HEK293 (cell line): ENCODE measurements around the gene GDPD5.

Source experiments
- CTCF ChIA-PET: fragments of 350-600 bp; formaldehyde crosslinking; extraction: SDS; loops from one replicate; lab custom pipeline; 2021; ENCODE audit warnings: antibody characterized with exemption; lab: Yijun Ruan, JAX
- POLR2A ChIA-PET: fragments of 300-600 bp; formaldehyde crosslinking; extraction: SDS; loops from one replicate; lab custom pipeline; 2020; ENCODE audit warnings: antibody characterized with exemption, inconsistent platforms; lab: Yijun Ruan, JAX
- H3K27ac ChIP-seq: fragments of 200-500 bp; sonication (Bioruptor generic); 2 replicates; pipeline ENCODE4 v1.5.1; 2014; ENCODE audit warnings: low read depth, low read length, control low read depth, inconsistent platforms; ENCODE audit errors: extremely low read depth
- H3K36me3 ChIP-seq, 2 experiments: fragments of 200-500 bp in 1 of 2; sonication (Bioruptor generic) in 1 of 2; 1 replicate in 1 of 2; 2 replicates in 1 of 2; pipeline ENCODE4 v1.5.1; 2014 to 2017; ENCODE audit warnings: inconsistent platforms in 2 of 2, low read length in 2 of 2; ENCODE audit not compliant: control insufficient read depth in 2 of 2, insufficient read depth in 1 of 2
- H3K4me1 ChIP-seq: fragments of 200-500 bp; sonication (Bioruptor generic); 2 replicates; pipeline ENCODE4 v1.5.1; 2014; ENCODE audit warnings: mild to moderate bottlenecking, low read length, inconsistent platforms; ENCODE audit not compliant: control insufficient read depth, insufficient read depth
- H3K4me3 ChIP-seq: 2 replicates; pipeline ENCODE4 v1.5.1; 2011; ENCODE audit warnings: low read depth, mild to moderate bottlenecking, control low read depth, low read length, moderate library complexity
- H3K9me3 ChIP-seq: fragments of 200-500 bp; sonication (Bioruptor generic); 2 replicates; pipeline ENCODE4 v1.5.1; 2014; ENCODE audit warnings: low read depth, low read length, inconsistent platforms; ENCODE audit not compliant: control insufficient read depth, insufficient read depth
- SALL2 ChIP-seq: fragments of 450-650 bp; formaldehyde crosslinking; IDR thresholded peaks from 2 replicates; pipeline ENCODE4 v1.5.0; 2017; ENCODE audit warnings: missing biosample characterization, mild to moderate bottlenecking, missing genetic modification characterization, borderline replicate concordance
- SP7 ChIP-seq: fragments of 450-650 bp; formaldehyde crosslinking; IDR thresholded peaks from 2 replicates; pipeline ENCODE4 v1.5.1; 2016; ENCODE audit warnings: missing biosample characterization, missing genetic modification characterization
- YY1 ChIP-seq: fragments of 450-650 bp; formaldehyde crosslinking; IDR thresholded peaks from 2 replicates; pipeline ENCODE4 v1.5.1; 2018; ENCODE audit warnings: missing biosample characterization, missing genetic modification characterization
- ZBTB17 ChIP-seq: fragments of 450-650 bp; formaldehyde crosslinking; IDR thresholded peaks from 2 replicates; pipeline ENCODE4 v1.5.1; 2016; ENCODE audit warnings: missing biosample characterization, missing genetic modification characterization
- ZBTB20 ChIP-seq: fragments of 450-650 bp; formaldehyde crosslinking; IDR thresholded peaks from 2 replicates; pipeline ENCODE4 v1.5.1; 2016; ENCODE audit warnings: missing biosample characterization, missing genetic modification characterization
- ZFP37 ChIP-seq: fragments of 450-650 bp; formaldehyde crosslinking; IDR thresholded peaks from 2 replicates; pipeline ENCODE4 v1.5.1; 2016; ENCODE audit warnings: missing biosample characterization, missing genetic modification characterization
- ZFP69B ChIP-seq: fragments of 450-650 bp; formaldehyde crosslinking; IDR thresholded peaks from 2 replicates; pipeline ENCODE4 v1.5.1; 2016; ENCODE audit warnings: missing biosample characterization, missing genetic modification characterization
- ZNF169 ChIP-seq: fragments of 450-650 bp; formaldehyde crosslinking; IDR thresholded peaks from 2 replicates; pipeline ENCODE4 v1.5.1; 2016; ENCODE audit warnings: missing biosample characterization, missing genetic modification characterization
- ZNF19 ChIP-seq: fragments of 450-650 bp; formaldehyde crosslinking; IDR thresholded peaks from 2 replicates; pipeline ENCODE4; 2016; ENCODE audit warnings: missing biosample characterization, missing genetic modification characterization, low read depth
- ZNF239 ChIP-seq: fragments of 450-650 bp; formaldehyde crosslinking; IDR thresholded peaks from 2 replicates; pipeline ENCODE4 v1.5.1; 2016; ENCODE audit warnings: missing biosample characterization, missing genetic modification characterization
- ZNF248 ChIP-seq: fragments of 450-650 bp; formaldehyde crosslinking; IDR thresholded peaks from 2 replicates; pipeline ENCODE4 v1.5.1; 2017; ENCODE audit warnings: missing biosample characterization, missing genetic modification characterization
- ZNF274 ChIP-seq, 2 experiments: fragments of 200-500 bp in 1 of 2; fragments of 450-650 bp in 1 of 2; sonication (Bioruptor generic) in 1 of 2; formaldehyde crosslinking in 1 of 2; IDR thresholded peaks; 2 replicates each; pipeline versions ENCODE4 v1.5.1 to v1.6.1; 2014 to 2016; ENCODE audit warnings: borderline replicate concordance in 1 of 2, inconsistent platforms in 1 of 2, low read length in 1 of 2, missing biosample characterization in 1 of 2, missing genetic modification characterization in 1 of 2
- ZNF302 ChIP-seq: fragments of 450-650 bp; formaldehyde crosslinking; IDR thresholded peaks from 2 replicates; pipeline ENCODE4 v1.5.1; 2016; ENCODE audit warnings: missing biosample characterization, missing genetic modification characterization, low read depth
- ZNF324 ChIP-seq: fragments of 450-650 bp; formaldehyde crosslinking; IDR thresholded peaks from 2 replicates; pipeline ENCODE4 v1.5.1; 2016; ENCODE audit warnings: missing biosample characterization, missing genetic modification characterization
- ZNF354C ChIP-seq: fragments of 450-650 bp; formaldehyde crosslinking; IDR thresholded peaks from 2 replicates; pipeline ENCODE4 v1.5.1; 2016; ENCODE audit warnings: missing biosample characterization, missing genetic modification characterization, low read depth, borderline replicate concordance
- ZNF404 ChIP-seq: fragments of 450-650 bp; formaldehyde crosslinking; IDR thresholded peaks from 2 replicates; pipeline ENCODE4 v1.5.1; 2017; ENCODE audit warnings: missing biosample characterization, missing genetic modification characterization
- ZNF529 ChIP-seq: fragments of 450-650 bp; formaldehyde crosslinking; IDR thresholded peaks from 2 replicates; pipeline ENCODE4 v1.5.1; 2017; ENCODE audit warnings: missing genetic modification characterization, missing biosample characterization; ENCODE audit not compliant: insufficient replicate concordance
- ZNF626 ChIP-seq: fragments of 450-650 bp; sonication (Bioruptor Pico); formaldehyde crosslinking; IDR thresholded peaks from 2 replicates; pipeline ENCODE4 v1.5.1; 2018; ENCODE audit warnings: missing biosample characterization, missing genetic modification characterization, inconsistent platforms
- ZNF629 ChIP-seq: fragments of 450-650 bp; formaldehyde crosslinking; IDR thresholded peaks from 2 replicates; pipeline ENCODE4 v1.5.1; 2017; ENCODE audit warnings: missing biosample characterization, missing genetic modification characterization
- ZNF777 ChIP-seq: fragments of 450-650 bp; formaldehyde crosslinking; IDR thresholded peaks from 2 replicates; pipeline ENCODE4 v1.5.1; 2017; ENCODE audit warnings: missing biosample characterization, missing genetic modification characterization, borderline replicate concordance
- TF ChIP-seq, protein P1 (sequence below): fragments of 450-650 bp; formaldehyde crosslinking; IDR thresholded peaks from 2 replicates; pipeline ENCODE4 v1.5.1; 2016; ENCODE audit warnings: missing biosample characterization, missing genetic modification characterization
- TF ChIP-seq, protein P2 (sequence below): fragments of 450-650 bp; formaldehyde crosslinking; IDR thresholded peaks from 2 replicates; pipeline ENCODE4 v1.5.1; 2016; ENCODE audit warnings: missing biosample characterization, missing genetic modification characterization
- TF ChIP-seq, protein P3 (sequence below): fragments of 450-650 bp; formaldehyde crosslinking; IDR thresholded peaks from 2 replicates; pipeline ENCODE4 v1.5.1; 2016; ENCODE audit warnings: missing biosample characterization, missing genetic modification characterization
- TF ChIP-seq, protein P4 (sequence below): fragments of 450-650 bp; formaldehyde crosslinking; IDR thresholded peaks from 2 replicates; pipeline ENCODE4 v1.5.1; 2016; ENCODE audit warnings: missing biosample characterization, missing genetic modification characterization, low read depth

The GDPD5 gene

DNA sequence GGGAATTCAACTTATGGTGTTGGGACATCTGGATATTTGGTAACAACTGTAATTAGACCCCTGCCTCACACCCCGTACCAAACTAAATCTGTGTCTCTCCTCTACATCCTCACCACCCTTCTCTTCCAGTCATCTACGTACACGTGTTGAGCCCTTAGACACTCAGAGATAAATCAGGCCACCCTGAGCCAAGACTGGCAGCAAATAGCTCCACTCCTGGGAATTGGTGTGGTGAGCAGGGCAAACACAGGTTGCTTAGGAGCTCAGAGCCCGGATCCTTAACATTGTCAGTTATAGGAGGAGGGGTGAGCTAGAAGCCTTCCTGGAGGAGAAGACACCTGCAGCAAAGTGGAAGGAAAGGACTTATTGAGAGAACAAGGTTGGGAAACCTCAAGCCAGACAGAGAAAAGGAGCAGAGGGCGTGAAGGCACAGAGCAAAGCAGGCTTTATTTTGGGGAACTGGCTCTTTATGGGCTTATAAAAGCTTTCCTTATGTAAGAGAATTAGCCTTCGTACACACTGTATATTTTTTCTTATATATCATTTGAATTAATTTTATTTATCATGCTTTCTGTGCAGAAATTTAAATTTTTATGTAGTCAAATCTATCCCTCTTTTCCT is 55.8 kb downstream of the GDPD5 start:
- TF ChIP-seq YY1 (tag by site-specific recombination) (no peak), ZNF302 (tag by site-specific recombination) (no peak), SALL2 (tag by site-specific recombination) (no peak), ZBTB20 (no peak), ZNF239 (tag by site-specific recombination) (no peak), SP7 (tag by site-specific recombination) (no peak), ZNF248 (tag by site-specific recombination) (no peak), ZFP37 (no peak), ZNF274 (IDR thresholded peaks at IDR 0.05; ENCODE audit: low read length) (no peak), ZNF274 (tag by site-specific recombination; IDR thresholded peaks at IDR 0.05; ENCODE audit: borderline replicate concordance) (no peak), ZNF169 (tag by site-specific recombination) (no peak), ZNF324 (tag by site-specific recombination) (no peak)
- TF ChIP-seq, protein P1, sequence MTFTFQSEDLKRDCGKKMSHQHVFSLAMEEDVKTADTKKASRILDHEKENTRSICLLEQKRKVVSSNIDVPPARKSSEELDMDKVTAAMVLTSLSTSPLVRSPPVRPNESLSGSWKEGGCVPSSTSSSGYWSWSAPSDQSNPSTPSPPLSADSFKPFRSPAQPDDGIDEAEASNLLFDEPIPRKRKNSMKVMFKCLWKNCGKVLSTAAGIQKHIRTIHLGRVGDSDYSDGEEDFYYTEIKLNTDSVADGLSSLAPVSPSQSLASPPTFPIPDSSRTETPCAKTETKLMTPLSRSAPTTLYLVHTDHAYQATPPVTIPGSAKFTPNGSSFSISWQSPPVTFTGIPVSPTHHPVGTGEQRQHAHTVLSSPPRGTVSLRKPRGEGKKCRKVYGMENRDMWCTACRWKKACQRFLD (tag by site-specific recombination) = no peak
- TF ChIP-seq, protein P2, sequence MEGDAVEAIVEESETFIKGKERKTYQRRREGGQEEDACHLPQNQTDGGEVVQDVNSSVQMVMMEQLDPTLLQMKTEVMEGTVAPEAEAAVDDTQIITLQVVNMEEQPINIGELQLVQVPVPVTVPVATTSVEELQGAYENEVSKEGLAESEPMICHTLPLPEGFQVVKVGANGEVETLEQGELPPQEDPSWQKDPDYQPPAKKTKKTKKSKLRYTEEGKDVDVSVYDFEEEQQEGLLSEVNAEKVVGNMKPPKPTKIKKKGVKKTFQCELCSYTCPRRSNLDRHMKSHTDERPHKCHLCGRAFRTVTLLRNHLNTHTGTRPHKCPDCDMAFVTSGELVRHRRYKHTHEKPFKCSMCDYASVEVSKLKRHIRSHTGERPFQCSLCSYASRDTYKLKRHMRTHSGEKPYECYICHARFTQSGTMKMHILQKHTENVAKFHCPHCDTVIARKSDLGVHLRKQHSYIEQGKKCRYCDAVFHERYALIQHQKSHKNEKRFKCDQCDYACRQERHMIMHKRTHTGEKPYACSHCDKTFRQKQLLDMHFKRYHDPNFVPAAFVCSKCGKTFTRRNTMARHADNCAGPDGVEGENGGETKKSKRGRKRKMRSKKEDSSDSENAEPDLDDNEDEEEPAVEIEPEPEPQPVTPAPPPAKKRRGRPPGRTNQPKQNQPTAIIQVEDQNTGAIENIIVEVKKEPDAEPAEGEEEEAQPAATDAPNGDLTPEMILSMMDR = no peak
- TF ChIP-seq, protein P3, sequence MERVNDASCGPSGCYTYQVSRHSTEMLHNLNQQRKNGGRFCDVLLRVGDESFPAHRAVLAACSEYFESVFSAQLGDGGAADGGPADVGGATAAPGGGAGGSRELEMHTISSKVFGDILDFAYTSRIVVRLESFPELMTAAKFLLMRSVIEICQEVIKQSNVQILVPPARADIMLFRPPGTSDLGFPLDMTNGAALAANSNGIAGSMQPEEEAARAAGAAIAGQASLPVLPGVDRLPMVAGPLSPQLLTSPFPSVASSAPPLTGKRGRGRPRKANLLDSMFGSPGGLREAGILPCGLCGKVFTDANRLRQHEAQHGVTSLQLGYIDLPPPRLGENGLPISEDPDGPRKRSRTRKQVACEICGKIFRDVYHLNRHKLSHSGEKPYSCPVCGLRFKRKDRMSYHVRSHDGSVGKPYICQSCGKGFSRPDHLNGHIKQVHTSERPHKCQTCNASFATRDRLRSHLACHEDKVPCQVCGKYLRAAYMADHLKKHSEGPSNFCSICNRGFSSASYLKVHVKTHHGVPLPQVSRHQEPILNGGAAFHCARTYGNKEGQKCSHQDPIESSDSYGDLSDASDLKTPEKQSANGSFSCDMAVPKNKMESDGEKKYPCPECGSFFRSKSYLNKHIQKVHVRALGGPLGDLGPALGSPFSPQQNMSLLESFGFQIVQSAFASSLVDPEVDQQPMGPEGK (tag by site-specific recombination) = no peak
- Histone ChIP-seq H3K36me3 (no peaks in the 10 kb centered on the region), H3K9me3 (no peaks in the 10 kb centered on the region), H3K27ac (no peak overlapping the region), H3K4me1 (no peaks in the 10 kb centered on the region), H3K4me3 (no peak overlapping the region)
- POLR2A ChIA-PET = no interaction called here
- CTCF ChIA-PET = interaction anchor here (0.7 to 1.8 kb wide), 3 partner anchors 14 to 62 kb away, joined by 4 to 5 read pairs (median 4); no protein-coding TSS in a partner anchor

DNA sequence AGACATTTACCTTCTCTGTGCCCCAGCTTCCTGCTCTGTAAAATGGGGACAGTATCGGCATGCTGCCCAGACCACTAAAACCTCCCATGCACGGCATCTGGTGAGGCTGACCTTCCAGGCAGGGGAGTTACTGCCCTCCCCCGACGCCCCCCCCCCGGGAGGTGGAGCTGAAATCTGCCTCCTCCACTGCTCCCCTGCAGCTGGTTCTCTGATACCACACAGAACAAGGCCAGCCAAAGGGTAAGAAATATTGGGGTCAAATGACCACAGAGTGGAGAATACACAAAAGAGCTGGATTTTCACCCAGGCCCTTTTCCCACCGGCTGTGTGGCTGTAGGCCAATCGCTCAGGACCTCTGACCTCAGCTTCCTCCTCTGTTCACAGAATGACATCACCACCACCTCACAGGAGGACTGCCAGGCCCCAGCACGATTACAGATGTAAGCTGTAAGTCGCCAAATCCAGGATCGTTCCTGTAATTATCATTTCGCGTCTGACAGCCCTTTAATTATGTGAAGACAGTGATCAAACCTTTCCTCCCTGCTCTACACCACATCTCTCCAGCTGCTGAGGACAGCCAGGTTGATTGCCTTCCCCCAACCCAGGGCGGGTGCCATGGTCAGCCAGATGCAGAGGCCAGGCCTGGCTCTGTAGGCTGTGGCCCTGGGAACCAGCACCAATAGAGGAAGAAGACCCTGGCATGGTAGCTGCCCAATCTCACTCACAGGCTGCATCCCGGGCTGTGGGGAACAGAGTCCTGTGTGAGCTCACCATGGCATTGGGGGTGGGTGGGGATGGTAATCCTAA is 57.0 kb downstream of the GDPD5 start:
- Histone ChIP-seq H3K27ac (no peak overlapping the region), H3K36me3 (no peaks in the 10 kb centered on the region), H3K4me3 (no peak overlapping the region), H3K9me3 (no peaks in the 10 kb centered on the region), H3K4me1 (no peaks in the 10 kb centered on the region)
- ChIA-PET POLR2A (interaction anchor here (0.7 to 1.3 kb wide), 4 partner anchors 8 to 59 kb away, joined by 3 to 5 read pairs (median 4); no protein-coding TSS in a partner anchor), CTCF (interaction anchor here (0.6 to 2.3 kb wide), 8 partner anchors 13 to 663 kb away, joined by 3 to 11 read pairs (median 4); no protein-coding TSS in a partner anchor)
- TF ChIP-seq ZNF19 (tag by site-specific recombination) = no peak
- TF ChIP-seq ZNF629 (tag by site-specific recombination) = peak; percentile 82
- TF ChIP-seq ZBTB17 (tag by site-specific recombination) = peak; percentile 75
- TF ChIP-seq, protein P4, sequence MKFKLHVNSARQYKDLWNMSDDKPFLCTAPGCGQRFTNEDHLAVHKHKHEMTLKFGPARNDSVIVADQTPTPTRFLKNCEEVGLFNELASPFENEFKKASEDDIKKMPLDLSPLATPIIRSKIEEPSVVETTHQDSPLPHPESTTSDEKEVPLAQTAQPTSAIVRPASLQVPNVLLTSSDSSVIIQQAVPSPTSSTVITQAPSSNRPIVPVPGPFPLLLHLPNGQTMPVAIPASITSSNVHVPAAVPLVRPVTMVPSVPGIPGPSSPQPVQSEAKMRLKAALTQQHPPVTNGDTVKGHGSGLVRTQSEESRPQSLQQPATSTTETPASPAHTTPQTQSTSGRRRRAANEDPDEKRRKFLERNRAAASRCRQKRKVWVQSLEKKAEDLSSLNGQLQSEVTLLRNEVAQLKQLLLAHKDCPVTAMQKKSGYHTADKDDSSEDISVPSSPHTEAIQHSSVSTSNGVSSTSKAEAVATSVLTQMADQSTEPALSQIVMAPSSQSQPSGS (tag by site-specific recombination) = peak; percentile 82
- no peak for TF ChIP-seq ZFP69B (tag by site-specific recombination)
- TF ChIP-seq ZNF777 (tag by site-specific recombination) = no peak
- TF ChIP-seq ZNF354C (tag by site-specific recombination) = no peak
- TF ChIP-seq ZNF626 (tag by site-specific recombination) = no peak
- TF ChIP-seq ZNF404 (tag by site-specific recombination) = no peak
- no peak for TF ChIP-seq ZNF529 (tag by site-specific recombination)
